Pons (tissue), 1 donor: ENCODE data around the gene PDE6H.

Experiments
- DNase-seq: peaks from one replicate; pipeline ENCODE4 v3.0.0-alpha.2; 2016; ENCODE audit warnings: low spot score

PDE6H gene

DNA sequence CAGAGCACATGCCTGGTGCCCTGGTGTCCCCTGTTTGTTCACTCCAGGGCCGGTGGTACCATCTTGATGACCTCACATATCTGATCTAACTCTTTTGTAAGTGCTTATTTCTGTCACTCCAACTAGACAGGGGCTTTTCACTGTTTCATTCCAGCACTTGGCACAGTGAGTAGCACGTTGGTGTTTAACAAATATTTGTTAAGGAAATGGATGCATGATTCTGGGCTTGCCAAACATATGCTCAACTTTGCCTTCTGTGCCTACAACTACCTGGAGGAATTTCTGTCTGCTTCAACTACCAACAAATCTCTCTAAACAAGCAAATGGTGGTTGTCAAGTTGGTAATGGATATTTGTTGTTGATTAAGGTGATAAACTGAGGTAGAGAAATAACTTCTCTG lies 31.6 kb downstream of the PDE6H start:
- DNase-seq: no peak

GRCh38 chr12:15005064-15005463 lies 32.2 kb downstream of the PDE6H start:
- no peak for DNase-seq

GRCh38 chr12:15007551-15007950 lies 34.7 kb downstream of the PDE6H start:
- DNase-seq: no peak

DNA sequence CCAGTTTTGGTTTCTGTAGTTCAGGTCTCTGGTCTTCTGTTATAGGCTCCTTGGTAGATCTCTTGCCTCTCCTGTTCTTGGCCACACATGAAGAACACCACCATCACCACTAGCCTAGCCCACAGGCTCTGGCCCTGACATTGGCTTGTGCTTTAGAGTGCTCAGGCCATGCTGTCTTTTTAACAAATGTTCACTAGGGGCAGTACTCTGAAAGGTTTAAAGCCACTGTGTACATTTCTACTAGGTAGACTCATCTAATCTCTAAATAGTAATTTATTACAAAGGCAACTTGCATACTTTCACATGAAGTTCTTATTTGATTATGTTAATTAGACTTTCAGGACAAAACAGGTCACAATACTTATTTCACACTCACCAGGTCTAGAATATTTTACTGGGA lies 38.3 kb downstream of the PDE6H start:
- no peak for DNase-seq

DNA sequence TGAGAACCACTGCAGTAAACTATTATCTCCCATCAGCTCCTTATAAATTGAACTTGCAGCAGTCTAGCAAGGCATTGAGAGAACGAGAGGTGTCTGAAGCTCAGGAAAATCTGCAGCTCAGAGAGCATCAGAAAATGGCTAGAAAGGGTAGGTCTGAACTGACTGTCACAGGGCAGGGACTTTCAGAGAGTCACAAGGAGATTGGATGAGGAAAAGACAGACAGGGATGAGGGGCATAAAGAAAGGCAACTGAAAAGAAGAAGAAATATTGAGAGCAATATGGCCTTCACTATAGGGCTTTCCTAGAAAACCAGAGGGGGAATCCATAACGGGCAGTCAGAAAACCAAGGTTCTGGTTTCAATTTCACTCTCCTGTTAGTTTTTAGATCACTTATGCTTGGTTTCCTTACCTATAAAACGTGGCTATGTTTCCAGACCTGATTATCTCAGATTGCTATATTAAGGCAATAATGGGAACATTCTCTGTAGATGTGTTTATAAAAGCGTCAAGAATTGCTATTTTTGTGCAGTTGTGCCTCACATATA lies 40.9 kb downstream of the PDE6H start:
- no peak for DNase-seq

GRCh38 chr12:15014708-15015107 lies 41.9 kb downstream of the PDE6H start:
- no peak for DNase-seq

DNA sequence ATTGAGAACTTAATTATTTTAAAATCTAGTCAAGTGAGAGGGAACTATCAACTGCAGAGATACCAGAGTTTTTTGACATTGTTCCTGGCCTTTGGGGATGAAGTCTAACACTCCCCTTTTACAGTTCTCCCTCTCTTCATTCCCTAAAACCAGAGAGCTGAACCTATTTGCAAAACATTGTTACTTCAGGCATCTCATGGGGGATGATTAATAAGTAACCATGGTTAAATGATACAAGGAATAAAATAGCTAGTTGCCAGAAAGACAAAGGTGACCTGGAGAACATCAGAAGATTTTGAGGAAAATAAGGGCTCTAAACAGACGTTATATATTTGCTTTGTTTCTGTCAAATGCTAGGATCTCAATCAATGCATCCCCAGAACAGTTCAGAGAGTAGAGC lies 42.3 kb downstream of the PDE6H start:
- DNase-seq: no peak

- no peak for DNase-seq
Measured at GRCh38 chr12:15020156-15020555, 47.3 kb downstream of the PDE6H start.
